Femur (tissue), 1 donor: Measurements from ENCODE around the gene NFS1.
"Not testable (repeated sequence)": the region's sequence is repeated elsewhere in the genome, so short reads cannot be mapped to it uniquely, and the experiment has no call there.

Experiments
- DNase-seq: peaks from one replicate; pipeline ENCODE4 v3.0.0-alpha.2; 2017

NFS1 gene

DNA sequence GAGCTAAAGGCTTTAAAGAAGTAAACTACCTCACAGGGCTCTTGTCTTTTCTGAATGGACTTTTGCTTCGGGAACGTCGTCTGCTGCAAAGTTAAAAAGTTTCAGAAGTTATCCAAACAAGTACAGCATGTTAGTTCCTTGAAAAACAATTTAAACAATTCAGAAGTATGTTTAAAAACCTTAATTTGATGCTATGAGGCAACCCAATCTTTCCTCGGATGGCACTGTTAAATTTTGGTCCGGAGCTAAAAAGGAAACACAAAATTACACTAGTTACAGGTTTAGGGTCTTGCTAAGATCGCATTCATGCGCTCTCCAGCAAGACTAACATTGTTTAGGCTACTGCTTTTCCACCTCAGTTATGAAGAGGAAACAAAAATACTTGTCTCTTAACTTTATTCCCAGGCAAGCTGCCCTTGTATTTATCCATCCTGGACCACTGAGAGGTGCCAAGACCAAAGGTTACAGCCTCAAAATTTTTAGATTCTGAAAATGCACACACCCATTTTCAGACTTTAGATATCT lies 30.2 kb upstream of the NFS1 start:
- no peak for DNase-seq

GRCh38 chr20:35726842-35727711 lies 27.9 kb upstream of the NFS1 start:
- no peak for DNase-seq

DNA sequence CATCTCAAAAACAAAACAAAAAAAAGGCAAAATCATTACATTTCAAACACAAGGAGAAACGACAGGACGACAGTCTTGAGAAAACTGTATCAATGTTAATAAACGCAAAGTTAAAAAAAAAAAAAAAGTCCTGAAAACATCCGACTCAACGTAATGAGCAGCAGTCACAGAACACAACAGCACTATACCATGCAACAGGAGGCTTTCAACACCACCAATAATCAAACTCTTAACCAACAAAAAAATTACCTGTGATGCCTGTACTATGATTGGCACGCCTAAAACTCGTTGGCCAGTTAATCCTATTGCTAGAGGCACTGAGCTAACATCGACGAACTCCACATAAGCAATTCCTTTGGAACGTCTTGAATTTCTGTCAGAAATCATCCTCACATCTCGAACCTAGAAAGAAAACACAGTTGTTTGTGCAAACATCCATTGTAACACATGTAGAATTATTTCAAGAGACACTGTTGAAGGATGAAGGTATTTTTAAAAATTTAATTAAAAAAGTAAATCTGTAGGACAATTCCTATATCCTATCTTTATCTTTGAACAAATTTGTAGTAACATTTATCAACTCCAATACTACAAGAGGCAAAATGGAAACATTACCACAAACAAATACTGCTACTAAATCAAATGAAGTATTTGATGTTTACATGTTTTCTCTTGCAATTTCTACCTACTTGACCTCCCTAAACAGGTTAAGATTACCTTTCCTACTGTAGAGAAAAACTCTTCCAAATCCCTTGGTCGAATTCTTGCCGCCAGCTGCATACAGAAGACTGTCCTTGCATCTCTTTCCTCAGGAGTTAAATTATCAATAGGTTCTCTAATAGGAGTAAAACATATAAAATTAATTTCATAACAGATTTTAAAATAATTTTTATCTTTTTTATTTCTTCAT lies 25.4 kb upstream of the NFS1 start:
- DNase-seq, result no peak

- DNase-seq, result not testable (repeated sequence)
Observed at GRCh38 chr20:35723652-35724320, 24.6 kb upstream of the NFS1 start.

DNA sequence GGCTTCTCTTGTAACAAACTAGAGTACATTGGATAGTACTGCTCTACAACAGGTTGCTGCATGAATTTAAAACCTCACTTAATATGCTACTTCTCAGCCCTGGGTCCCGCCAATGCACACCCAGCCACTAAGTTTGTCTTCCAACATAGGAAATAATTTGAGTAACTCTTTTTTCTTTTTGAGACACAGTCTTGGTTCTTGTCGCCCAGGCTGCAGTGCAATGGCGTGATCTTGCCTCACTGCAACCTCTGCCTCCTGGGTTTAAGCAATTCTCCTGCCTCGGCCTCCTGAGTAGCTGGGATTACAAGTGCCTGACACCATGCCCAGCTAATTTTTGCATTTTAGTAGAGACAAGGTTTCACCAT lies 24.1 kb upstream of the NFS1 start:
- not testable (repeated sequence) for DNase-seq

- DNase-seq, result no peak
Observed at GRCh38 chr20:35721621-35722020, 22.5 kb upstream of the NFS1 start.

DNA sequence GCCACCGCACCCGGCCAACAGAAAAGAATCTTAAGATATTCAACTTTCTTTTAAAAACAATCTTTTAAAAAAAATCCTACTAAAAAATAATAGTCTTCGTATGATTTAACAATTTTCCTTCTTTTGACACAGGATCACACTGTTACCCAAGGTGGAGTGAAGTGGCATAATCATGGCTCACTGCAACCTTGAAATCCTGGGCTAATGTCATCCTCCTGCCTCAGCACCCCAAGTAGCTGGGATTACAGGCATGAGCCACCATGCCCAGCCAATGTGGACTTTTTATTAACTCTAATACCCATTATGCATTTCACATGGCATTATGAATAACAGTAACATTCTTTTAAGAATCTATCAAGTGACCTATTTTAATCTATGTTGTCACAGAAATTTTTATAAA lies 22.1 kb upstream of the NFS1 start:
- no peak for DNase-seq

DNA sequence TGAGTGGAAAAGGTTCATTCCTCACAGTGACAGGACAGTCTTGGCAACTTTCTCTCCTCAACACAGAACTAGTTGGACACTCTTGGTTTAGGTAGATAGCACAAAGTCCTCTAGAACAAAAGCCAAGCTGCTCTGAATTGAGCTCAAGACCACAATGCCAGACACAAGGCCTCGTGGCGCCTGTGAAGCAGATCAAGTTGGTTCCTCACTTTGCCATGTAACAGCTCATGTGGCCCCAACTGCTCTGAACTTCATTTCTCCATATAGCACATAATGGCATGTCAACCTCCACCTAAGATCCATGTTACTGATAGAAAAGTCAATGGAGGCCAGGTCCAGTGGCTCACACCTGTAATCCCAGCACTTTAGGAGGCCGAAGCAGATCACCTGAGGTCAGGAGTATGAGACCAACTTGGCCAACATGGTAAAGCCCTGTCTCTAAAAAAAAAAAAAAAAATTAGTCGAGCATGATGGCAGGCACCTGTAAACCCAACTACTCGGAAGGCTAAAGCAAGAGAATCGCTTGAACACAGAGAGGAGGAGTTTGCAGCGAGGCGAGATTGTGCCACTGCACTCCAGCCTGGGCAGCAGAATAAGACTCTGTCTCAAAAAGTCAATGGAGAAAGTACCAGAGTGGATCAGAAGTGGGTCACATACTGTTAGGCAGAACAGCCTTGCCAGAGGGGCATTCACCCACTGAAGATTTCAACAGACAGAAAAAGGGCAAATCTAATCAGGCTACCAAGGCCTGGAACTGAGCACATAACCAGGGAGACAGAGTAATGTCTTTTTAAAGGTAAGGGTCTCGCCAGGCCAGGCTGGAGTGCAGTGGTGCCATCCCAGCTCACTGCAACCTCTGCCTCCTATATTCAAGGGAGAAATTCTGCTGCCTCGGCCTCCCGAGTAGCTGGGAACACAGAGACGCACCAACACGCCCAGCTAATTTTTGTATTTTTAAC lies 21.3 kb upstream of the NFS1 start:
- DNase-seq, result no peak

GRCh38 chr20:35719717-35720116 lies 20.6 kb upstream of the NFS1 start:
- DNase-seq, result no peak

GRCh38 chr20:35718972-35719635 lies 20.0 kb upstream of the NFS1 start:
- no peak for DNase-seq

GRCh38 chr20:35718321-35718720 lies 19.2 kb upstream of the NFS1 start:
- DNase-seq, result not testable (repeated sequence)

GRCh38 chr20:35716330-35716729 lies 17.2 kb upstream of the NFS1 start:
- no peak for DNase-seq

DNA sequence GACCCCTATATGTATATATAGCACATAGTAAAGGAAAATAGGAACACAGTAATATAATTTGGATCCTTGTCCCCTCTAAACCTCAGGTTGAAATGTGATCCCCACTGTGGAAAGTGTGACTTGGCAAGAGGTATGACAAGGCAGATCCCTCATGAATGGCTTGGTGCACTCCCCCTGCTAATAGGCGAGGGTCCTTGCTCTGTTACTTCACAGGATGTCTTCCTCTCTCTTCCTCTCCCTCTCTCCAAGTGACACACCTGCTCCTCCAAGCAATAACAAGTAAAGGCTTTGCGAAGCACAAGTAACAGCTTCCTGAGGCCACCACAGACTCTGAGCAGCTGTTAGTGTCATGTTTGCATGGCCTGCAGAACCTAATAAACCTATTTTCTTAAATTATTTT lies 16.5 kb upstream of the NFS1 start:
- no peak for DNase-seq

- no peak for DNase-seq
Observed at GRCh38 chr20:35714127-35714526, 15.0 kb upstream of the NFS1 start.

- not testable (repeated sequence) for DNase-seq
Observed at GRCh38 chr20:35713120-35713519, 14.0 kb upstream of the NFS1 start.

DNA sequence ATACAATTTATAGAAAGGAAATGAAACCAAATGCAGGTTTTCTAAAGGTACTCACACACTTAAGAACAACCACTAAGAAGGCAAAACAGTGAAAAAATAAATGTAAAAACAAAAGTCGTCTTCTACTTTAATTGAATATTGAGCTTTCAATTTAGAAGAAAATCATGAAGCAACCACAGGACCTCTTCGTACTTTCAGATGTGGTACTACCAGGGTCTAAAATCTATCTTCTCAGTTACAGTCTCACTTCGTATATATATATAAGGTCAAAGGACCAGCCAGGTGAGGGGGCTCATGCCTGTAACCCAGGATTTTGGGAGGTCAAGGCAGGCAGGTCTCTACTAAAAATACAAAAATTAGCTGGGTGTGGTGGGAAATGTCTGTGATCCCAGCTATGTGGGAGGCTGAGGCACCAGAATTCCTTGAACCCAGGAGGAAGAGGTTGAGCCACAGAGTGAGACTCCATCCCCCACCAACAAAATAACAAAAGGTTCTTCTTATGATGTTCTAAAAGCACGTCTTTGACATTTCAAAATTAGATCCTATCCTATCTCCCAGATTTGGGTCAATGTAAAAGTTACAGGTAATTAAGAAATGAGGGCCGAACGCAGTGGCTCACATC lies 12.5 kb upstream of the NFS1 start:
- no peak for DNase-seq

DNA sequence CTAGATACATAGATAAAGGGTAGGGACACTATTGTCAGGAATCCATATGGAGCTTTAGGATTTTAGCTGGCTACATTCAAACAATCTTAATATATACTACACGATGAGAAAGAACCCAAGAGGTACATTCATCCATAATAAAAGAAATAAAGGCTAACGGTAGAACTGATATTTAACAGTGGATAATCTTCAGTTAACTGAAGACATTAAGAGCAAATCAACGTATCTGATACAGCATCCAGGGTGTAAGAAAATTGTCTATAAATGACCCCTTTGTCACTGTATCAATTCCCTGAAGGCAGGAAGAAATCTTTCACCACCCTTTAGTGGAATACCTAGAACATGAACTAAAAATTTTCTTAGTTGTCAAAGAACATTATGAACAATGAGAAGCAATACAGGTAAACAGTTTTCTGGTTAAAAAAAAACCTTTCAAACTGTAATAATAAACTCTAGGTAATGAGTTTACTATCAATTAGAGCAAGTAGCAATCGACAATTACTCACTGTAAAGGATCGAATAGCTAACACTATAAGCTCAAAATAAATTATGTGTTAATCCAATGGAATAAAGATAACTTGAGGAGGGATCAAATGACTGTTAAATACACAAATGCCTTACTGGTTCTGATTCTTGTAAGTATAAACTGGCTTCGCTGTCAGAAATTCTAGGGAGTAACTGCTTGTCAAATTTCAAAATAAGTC lies 11.9 kb upstream of the NFS1 start:
- no peak for DNase-seq

DNA sequence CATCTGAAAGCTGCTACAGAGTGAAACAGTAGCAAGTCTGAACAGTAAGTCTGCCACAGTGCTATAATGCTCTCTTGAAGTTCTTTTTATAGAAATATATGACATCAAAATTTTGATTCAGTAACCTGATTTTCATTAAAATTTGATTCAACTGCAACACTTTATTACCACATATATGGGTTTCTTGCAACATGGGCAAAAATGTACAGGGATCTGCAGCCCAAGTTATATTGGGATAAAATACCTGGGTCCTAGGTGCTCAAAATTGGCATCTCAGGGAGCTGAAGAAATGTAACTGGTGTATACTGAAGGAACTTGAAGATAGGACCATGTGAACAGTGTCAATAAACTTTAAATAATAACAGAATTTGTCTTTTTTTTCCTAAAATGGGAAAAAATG lies 10.9 kb upstream of the NFS1 start:
- no peak for DNase-seq

GRCh38 chr20:35709259-35709658 lies 10.1 kb upstream of the NFS1 start:
- no peak for DNase-seq

DNA sequence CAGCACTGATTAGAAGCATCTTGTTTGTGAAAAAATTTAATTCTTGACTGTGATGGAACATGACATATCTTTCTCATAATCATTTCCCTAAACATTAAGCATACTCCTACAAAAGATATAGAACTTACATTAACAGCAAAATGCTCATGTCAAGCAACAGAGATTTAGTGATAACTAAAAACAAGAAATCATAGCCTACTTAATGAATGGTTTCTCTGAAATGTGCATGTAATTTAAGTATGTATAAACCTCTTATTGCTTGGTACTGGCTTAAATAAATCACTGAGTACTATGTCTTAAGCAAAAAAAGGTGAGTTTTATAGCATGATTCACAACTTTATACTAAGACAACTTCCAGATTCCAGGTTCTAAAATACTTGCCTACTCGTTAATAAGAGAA lies 9.3 kb upstream of the NFS1 start:
- DNase-seq, result no peak
